Umbilical cord (tissue), 2 donors: ENCODE measurements around the gene DAPK1. TPM values are rescaled to one million over a fixed set of nuclear protein-coding genes. Genes with fewer than 3 reads are reported as not detected.
"Not testable (repeated sequence)": the region's sequence is repeated elsewhere in the genome, so short reads cannot be mapped to it uniquely, and the experiment has no call there.

Experiments used
- DNase-seq: peaks from one replicate; pipeline ENCODE4 v3.0.0-alpha.2; 2015; ENCODE audit warnings: low spot score
- total RNA-seq: library from RNA; depleted of rRNA; stranded (reverse); fragments of >200 nt; gene quantifications from one replicate; pipeline ENCODE4 v1.2.3, GENCODE V29; 2014; ENCODE audit warnings: low replicate concordance; ENCODE audit not compliant: insufficient read depth

DAPK1 gene
- total RNA-seq, 1 donor from 2014 or later: 77.0 TPM

- DNase-seq: no peak
Observed at GRCh38 chr9:87739546-87739945, 241.9 kb downstream of the DAPK1 start.

- DNase-seq: no peak
Observed at GRCh38 chr9:87740209-87740608, 242.5 kb downstream of the DAPK1 start.

DNA sequence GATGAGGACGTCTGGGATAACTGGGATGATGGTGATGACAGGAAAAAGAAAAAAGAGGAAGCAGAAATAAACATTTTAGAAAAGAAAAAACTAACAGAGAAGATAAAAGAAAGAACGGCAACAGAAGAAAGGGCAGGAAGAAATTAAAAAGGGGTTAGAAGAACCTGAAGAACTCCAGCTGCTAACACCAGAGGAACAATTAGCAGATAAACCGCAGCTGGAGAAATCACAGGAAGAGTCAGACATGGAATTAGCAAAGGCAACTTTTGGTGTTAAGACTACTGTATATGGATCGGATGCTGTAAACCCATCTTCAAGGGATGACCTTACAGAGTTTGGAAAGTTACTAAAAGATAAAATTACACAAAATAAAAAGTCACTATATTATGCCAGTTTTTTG, 243.7 kb downstream of the DAPK1 start:
- no peak for DNase-seq

- no peak for DNase-seq
Observed at GRCh38 chr9:87741891-87742290, 244.2 kb downstream of the DAPK1 start.

GRCh38 chr9:87742813-87743428, 245.3 kb downstream of the DAPK1 start:
- no peak for DNase-seq

DNA sequence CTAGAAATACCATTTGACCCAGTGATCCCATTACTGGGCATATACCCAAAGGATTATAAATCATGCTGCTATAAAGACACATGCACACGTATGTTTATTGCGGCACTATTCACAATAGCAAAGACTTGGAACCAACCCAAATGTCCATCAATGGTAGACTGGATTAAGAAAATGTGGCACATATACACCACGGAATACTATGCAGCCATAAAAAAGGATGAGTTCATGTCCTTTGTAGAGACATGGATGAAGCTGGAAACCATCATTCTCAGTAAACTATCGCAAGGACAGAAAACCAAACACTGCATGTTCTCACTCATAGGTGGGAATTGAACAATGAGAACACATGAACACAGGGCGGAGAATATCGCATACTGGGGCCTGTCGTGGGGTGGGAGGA, 246.6 kb downstream of the DAPK1 start:
- not testable (repeated sequence) for DNase-seq

- DNase-seq: no peak
Observed at GRCh38 chr9:87746186-87746585, 248.5 kb downstream of the DAPK1 start.

DNA sequence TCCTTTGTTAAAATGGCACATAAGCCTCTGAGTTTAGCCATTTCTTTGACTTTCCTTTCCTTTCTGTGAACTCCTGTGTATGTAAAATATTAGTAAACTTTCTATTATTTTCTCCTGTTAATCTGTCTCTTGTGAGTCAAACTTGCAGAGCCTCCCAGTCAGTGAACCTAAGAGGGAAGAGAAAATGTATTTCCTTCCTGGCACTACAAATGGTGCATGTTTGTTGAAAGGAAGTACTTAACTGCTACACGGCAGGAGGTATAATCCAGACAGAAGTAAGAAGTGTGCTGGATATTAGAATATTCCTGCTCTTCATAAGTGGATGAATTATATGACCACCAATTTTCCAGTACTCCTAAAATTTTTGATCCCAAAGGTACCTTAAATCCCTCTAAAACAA, 251.2 kb downstream of the DAPK1 start:
- no peak for DNase-seq

DNA sequence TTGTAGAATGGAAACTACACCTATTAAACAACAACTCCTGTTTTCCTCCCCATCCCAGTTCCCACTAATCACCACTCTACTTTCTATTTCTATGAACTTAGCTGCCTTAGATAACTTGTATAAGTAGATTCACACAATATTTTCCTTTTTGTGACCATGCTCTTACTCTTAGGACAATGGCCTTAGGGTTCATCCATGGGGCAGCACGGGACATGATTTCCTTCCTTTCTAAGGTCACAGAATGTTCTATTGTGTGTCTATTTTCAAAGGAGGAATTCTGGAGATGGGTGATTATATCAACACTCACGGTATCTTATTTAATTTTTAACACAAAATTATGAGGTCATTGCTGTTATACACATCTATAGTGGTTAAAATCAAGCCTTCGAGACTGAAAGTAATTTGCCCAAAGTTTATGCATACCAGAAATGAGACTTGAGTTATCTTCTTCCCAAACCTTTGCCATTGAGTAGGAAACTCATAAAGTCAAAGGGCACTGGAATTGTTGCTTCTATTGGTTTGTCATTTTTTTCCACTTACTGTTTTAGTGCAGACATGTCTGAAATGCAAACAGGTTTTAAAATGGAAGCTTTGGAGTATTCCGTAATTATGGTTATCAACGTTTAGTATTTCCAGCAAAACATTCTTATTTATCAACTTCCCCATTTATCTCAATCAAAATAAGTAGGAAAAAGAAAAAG, 251.8 kb downstream of the DAPK1 start:
- DNase-seq: no peak

DNA sequence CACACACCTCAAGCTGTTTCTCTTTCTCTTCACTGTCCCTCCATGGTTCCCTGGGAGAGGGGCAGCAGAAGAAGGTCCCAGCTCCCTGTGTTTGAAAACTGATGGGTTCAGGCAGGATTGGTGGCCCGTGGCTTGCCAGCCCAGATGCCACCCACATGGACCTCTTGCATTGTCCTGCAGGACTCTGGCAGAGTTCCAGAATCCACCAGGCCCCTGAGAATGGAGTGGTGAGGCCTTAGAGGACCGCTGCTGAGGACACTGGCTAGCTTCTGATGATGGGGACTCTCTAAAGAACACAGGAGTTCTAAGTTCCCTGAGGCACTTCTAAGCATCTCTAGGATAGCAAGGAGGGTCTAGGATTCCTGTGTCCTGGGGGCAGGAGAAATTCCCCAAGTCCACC, 253.1 kb downstream of the DAPK1 start:
- no peak for DNase-seq

- no peak for DNase-seq
Observed at GRCh38 chr9:87751423-87751822, 253.8 kb downstream of the DAPK1 start.

DNA sequence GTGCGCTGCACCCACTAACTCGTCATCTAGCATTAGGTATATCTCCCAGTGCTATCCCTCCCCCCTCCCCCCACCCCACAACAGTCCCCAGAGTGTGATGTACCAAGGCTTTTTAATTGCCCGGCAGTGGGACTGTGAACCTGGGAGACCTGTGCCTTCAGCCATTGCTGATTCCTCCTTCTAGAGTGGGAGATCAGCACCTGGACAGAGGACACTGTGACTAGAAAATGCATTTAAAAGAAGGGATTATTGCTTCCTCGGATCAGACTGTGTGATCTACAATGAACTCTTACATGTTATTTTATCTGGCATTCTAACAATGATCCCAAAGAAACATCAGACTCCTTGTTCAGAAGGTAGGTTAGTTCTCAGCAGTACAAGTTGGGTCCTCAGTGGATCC, 254.2 kb downstream of the DAPK1 start:
- no peak for DNase-seq

GRCh38 chr9:87753313-87753712, 255.6 kb downstream of the DAPK1 start:
- no peak for DNase-seq

Other genes with a start within 250 kb of the DAPK1 start
- 160 TPM for gene CTSL, start 228.3 kb downstream of the DAPK1 start, total RNA-seq